Right lobe of liver (tissue), 4 donors: Measurements from ENCODE around the gene TTC13.

Experiments
- CTCF ChIP-seq, 4 donors: fragments of 200-600 bp in 3 of 4; fragments of 450-650 bp in 1 of 4; IDR thresholded peaks; one replicate each; pipeline versions ENCODE4 v1.5.1 to v1.8.0; 2016 to 2022; ENCODE audit warnings: antibody characterized with exemption in 4 of 4, mild to moderate bottlenecking in 2 of 4
- POLR2A ChIP-seq: fragments of 450-650 bp; IDR thresholded peaks from one replicate; pipeline ENCODE4 v1.6.1; 2017; ENCODE audit warnings: antibody characterized with exemption, mild to moderate bottlenecking
- donor health status: DM: no; HTN: no; CAD: no.
- donor health status: DM: no; HTN: no; CAD: no.
- donor health status: DM: no; HTN: yes; CAD: no.

GRCh38 chr1:230898144-230898543 is 80.5 kb downstream of the TTC13 start:
- TF ChIP-seq CTCF (IDR thresholded peaks at IDR 0.05) (no peak), POLR2A (no peak)
